HEK293 (cell line): ENCODE data around the gene INSM1.

Source experiments
- CTCF ChIA-PET: fragments of 350-600 bp; formaldehyde crosslinking; extraction: SDS; loops from one replicate; lab custom pipeline; 2021; ENCODE audit warnings: antibody characterized with exemption; lab: Yijun Ruan, JAX
- POLR2A ChIA-PET: fragments of 300-600 bp; formaldehyde crosslinking; extraction: SDS; loops from one replicate; lab custom pipeline; 2020; ENCODE audit warnings: antibody characterized with exemption, inconsistent platforms; lab: Yijun Ruan, JAX
- H3K27ac ChIP-seq: fragments of 200-500 bp; sonication (Bioruptor generic); 2 replicates; pipeline ENCODE4 v1.5.1; 2014; ENCODE audit warnings: low read depth, low read length, control low read depth, inconsistent platforms; ENCODE audit errors: extremely low read depth
- H3K36me3 ChIP-seq, 2 experiments: fragments of 200-500 bp in 1 of 2; sonication (Bioruptor generic) in 1 of 2; 1 replicate in 1 of 2; 2 replicates in 1 of 2; pipeline ENCODE4 v1.5.1; 2014 to 2017; ENCODE audit warnings: inconsistent platforms in 2 of 2, low read length in 2 of 2; ENCODE audit not compliant: control insufficient read depth in 2 of 2, insufficient read depth in 1 of 2
- H3K4me1 ChIP-seq: fragments of 200-500 bp; sonication (Bioruptor generic); 2 replicates; pipeline ENCODE4 v1.5.1; 2014; ENCODE audit warnings: mild to moderate bottlenecking, low read length, inconsistent platforms; ENCODE audit not compliant: control insufficient read depth, insufficient read depth
- H3K4me3 ChIP-seq: 2 replicates; pipeline ENCODE4 v1.5.1; 2011; ENCODE audit warnings: low read depth, mild to moderate bottlenecking, control low read depth, low read length, moderate library complexity
- H3K9me3 ChIP-seq: fragments of 200-500 bp; sonication (Bioruptor generic); 2 replicates; pipeline ENCODE4 v1.5.1; 2014; ENCODE audit warnings: low read depth, low read length, inconsistent platforms; ENCODE audit not compliant: control insufficient read depth, insufficient read depth
- GFI1B ChIP-seq: fragments of 450-650 bp; formaldehyde crosslinking; IDR thresholded peaks from 2 replicates; pipeline ENCODE4 v1.5.1; 2016; ENCODE audit warnings: missing biosample characterization, missing genetic modification characterization
- HOXC10 ChIP-seq: sonication (generic); formaldehyde crosslinking; IDR thresholded peaks from 2 replicates; pipeline ENCODE4 v1.8.1; 2023; ENCODE audit warnings: mild to moderate bottlenecking, missing genetic modification reagents
- KLF9 ChIP-seq: fragments of 450-650 bp; formaldehyde crosslinking; IDR thresholded peaks from 2 replicates; pipeline ENCODE4 v1.5.1; 2016; ENCODE audit warnings: missing biosample characterization, missing genetic modification characterization, low read depth
- MEIS1 ChIP-seq: sonication (generic); formaldehyde crosslinking; IDR thresholded peaks from 2 replicates; pipeline ENCODE4 v1.8.1; 2022; ENCODE audit warnings: missing genetic modification reagents, mild to moderate bottlenecking, borderline replicate concordance
- SP3 ChIP-seq: fragments of 450-650 bp; formaldehyde crosslinking; IDR thresholded peaks from 2 replicates; pipeline ENCODE4 v1.5.1; 2016; ENCODE audit warnings: missing biosample characterization, missing genetic modification characterization
- ZBTB11 ChIP-seq: fragments of 450-650 bp; formaldehyde crosslinking; conservative IDR thresholded peaks from 2 replicates; pipeline ENCODE4 v1.5.1; 2016; ENCODE audit warnings: low read depth, missing biosample characterization, missing genetic modification characterization
- ZFP41 ChIP-seq: fragments of 450-650 bp; formaldehyde crosslinking; IDR thresholded peaks from 2 replicates; pipeline ENCODE4 v1.5.1; 2016; ENCODE audit warnings: missing biosample characterization, missing genetic modification characterization, borderline replicate concordance
- ZNF175 ChIP-seq: fragments of 450-650 bp; formaldehyde crosslinking; IDR thresholded peaks from 2 replicates; pipeline ENCODE4 v1.5.1; 2016; ENCODE audit warnings: missing biosample characterization, missing genetic modification characterization
- ZNF18 ChIP-seq: fragments of 450-650 bp; formaldehyde crosslinking; IDR thresholded peaks from 2 replicates; pipeline ENCODE4 v1.5.1; 2016; ENCODE audit warnings: missing biosample characterization, missing genetic modification characterization
- ZNF362 ChIP-seq: fragments of 450-650 bp; formaldehyde crosslinking; IDR thresholded peaks from 2 replicates; pipeline ENCODE4 v1.5.1; 2016; ENCODE audit warnings: missing biosample characterization, missing genetic modification characterization
- ZNF501 ChIP-seq: fragments of 450-650 bp; formaldehyde crosslinking; IDR thresholded peaks from 2 replicates; pipeline ENCODE4 v1.5.1; 2016; ENCODE audit warnings: missing biosample characterization, missing genetic modification characterization
- ZNF518A ChIP-seq: fragments of 450-650 bp; formaldehyde crosslinking; conservative IDR thresholded peaks from 2 replicates; pipeline ENCODE4 v1.5.1; 2016; ENCODE audit warnings: low read depth, missing biosample characterization, missing genetic modification characterization
- ZNF580 ChIP-seq: fragments of 450-650 bp; formaldehyde crosslinking; IDR thresholded peaks from 2 replicates; pipeline ENCODE4 v1.5.1; 2016; ENCODE audit warnings: missing biosample characterization, missing genetic modification characterization
- ZNF585B ChIP-seq: fragments of 450-650 bp; formaldehyde crosslinking; IDR thresholded peaks from 2 replicates; pipeline ENCODE4 v1.5.1; 2016; ENCODE audit warnings: missing biosample characterization, missing genetic modification characterization
- ZNF596 ChIP-seq: fragments of 450-650 bp; IDR thresholded peaks from 2 replicates; pipeline ENCODE4 v1.5.0; 2018; ENCODE audit warnings: missing biosample characterization, mild to moderate bottlenecking, missing genetic modification characterization, moderate library complexity
- ZNF629 ChIP-seq: fragments of 450-650 bp; formaldehyde crosslinking; IDR thresholded peaks from 2 replicates; pipeline ENCODE4 v1.5.1; 2017; ENCODE audit warnings: missing biosample characterization, missing genetic modification characterization
- ZNF660 ChIP-seq: fragments of 450-650 bp; IDR thresholded peaks from 2 replicates; pipeline ENCODE4 v1.5.1; 2018; ENCODE audit warnings: missing biosample characterization, mild to moderate bottlenecking, missing genetic modification characterization
- ZNF704 ChIP-seq: fragments of 450-650 bp; formaldehyde crosslinking; IDR thresholded peaks from 2 replicates; pipeline ENCODE4 v1.5.1; 2016; ENCODE audit warnings: missing biosample characterization, missing genetic modification characterization
- ZNF747 ChIP-seq: fragments of 450-650 bp; formaldehyde crosslinking; IDR thresholded peaks from 2 replicates; pipeline ENCODE4 v1.5.1; 2016; ENCODE audit warnings: missing biosample characterization, missing genetic modification characterization

INSM1 gene

GRCh38 chr20:20393207-20394120 lies 25.6 kb downstream of the INSM1 start:
- H3K9me3 ChIP-seq, result no peaks in the 10 kb centered on the region
- CTCF ChIA-PET, result no interaction called here
- H3K36me3 ChIP-seq, result no peaks in the 10 kb centered on the region
- H3K4me1 ChIP-seq, result no peaks in the 10 kb centered on the region
- TF ChIP-seq ZFP41 (tag by site-specific recombination), result no peak
- TF ChIP-seq ZNF747 (tag by site-specific recombination), result no peak
- no peak for TF ChIP-seq ZNF704 (tag by site-specific recombination)
- TF ChIP-seq ZNF18 (tag by site-specific recombination), result no peak
- no peak for TF ChIP-seq ZBTB11
- POLR2A ChIA-PET, result no interaction called here
- H3K4me3 ChIP-seq, result no peak overlapping the region
- no peak overlapping the region for H3K27ac ChIP-seq

GRCh38 chr20:20395087-20395486 lies 27.2 kb downstream of the INSM1 start:
- H3K27ac ChIP-seq, result no peak overlapping the region
- H3K9me3 ChIP-seq, result no peaks in the 10 kb centered on the region
- CTCF ChIA-PET, result no interaction called here
- no peak overlapping the region for H3K4me3 ChIP-seq
- no peak for TF ChIP-seq ZNF585B (tag by site-specific recombination)
- no peak for TF ChIP-seq MEIS1 (CRISPR knock-in tag)
- TF ChIP-seq GFI1B (tag by site-specific recombination), result no peak
- no peak for TF ChIP-seq HOXC10 (CRISPR knock-in tag)
- no peak for TF ChIP-seq ZNF660 (tag by site-specific recombination)
- no peak for TF ChIP-seq KLF9 (tag by site-specific recombination)
- TF ChIP-seq ZNF596 (tag by site-specific recombination), result no peak
- no peak for TF ChIP-seq ZNF518A (tag by site-specific recombination)
- TF ChIP-seq SP3, result no peak
- TF ChIP-seq ZNF175 (tag by site-specific recombination), result no peak
- no peak for TF ChIP-seq ZNF580 (tag by site-specific recombination)
- no peak for TF ChIP-seq ZNF362
- TF ChIP-seq ZNF629, result no peak
- no peak for TF ChIP-seq ZNF501 (tag by site-specific recombination)
- no peaks in the 10 kb centered on the region for H3K36me3 ChIP-seq
- POLR2A ChIA-PET, result no interaction called here
- no peaks in the 10 kb centered on the region for H3K4me1 ChIP-seq
